ENCODE results near the gene XRCC6. TPM values are rescaled to one million over a fixed set of nuclear protein-coding genes. Genes with fewer than 3 reads are reported as not detected.

Gene XRCC6
- total and polyA plus RNA-seq, 10 donors: 93.6 to 183 (median 152) TPM

- Histone ChIP-seq H3K4me3 (peak within 1 kb of the TSS in 2 of 8 donors; percentile 0 to 50), H3K27ac (no peak within 1 kb of the TSS), H3K27me3 (replicated peaks in 1 of 7) (no peaks in the 10 kb centered on the region), H3K36me3 (peaks cover 0 to 4% (median 0%) of the 10 kb centered on the region in 6 donors), H3K4me1 (peaks cover 15 to 28% (median 22%) of the 10 kb centered on the region in 6 donors), H3K9me3 (no peaks in the 10 kb centered on the region)
- intact Hi-C loops (cut with DNase I; ENCODE audit: low total_unique reads): loop anchor here (2.0 to 5.0 kb wide), 2 partner anchors 157 to 243 kb away; no protein-coding TSS in a partner anchor
- peak; percentile 96 for DNase-seq
- 49 to 66% (median 51%) methylated on average over 46 to 69 of the region's 69 CpGs for WGBS, 5 donors
- no peak for TF ChIP-seq CTCF (IDR thresholded peaks at IDR 0.05 in 8 of 11, conservative IDR thresholded peaks at IDR 0.05 in 3 of 11)
- TF ChIP-seq POLR2A (IDR thresholded peaks at IDR 0.05): no peak
- TF ChIP-seq POLR2AphosphoS5 (IDR thresholded peaks at IDR 0.05): peak; percentile 73 to 80 (median 75)
Observed at GRCh38 chr22:41699264-41700107, 78.4 kb downstream of the XRCC6 start, which contains the start of gene MEI1. MEI1 (plus strand) TSS chr22:41699503; CDS start chr22:41699539, 36 bp downstream.

- intact Hi-C loops (cut with DNase I; ENCODE audit: low total_unique reads): no loop called here
- Histone ChIP-seq H3K4me1 (peaks cover 15 to 28% (median 22%) of the 10 kb centered on the region in 6 donors), H3K36me3 (no peaks in the 10 kb centered on the region), H3K9me3 (no peaks in the 10 kb centered on the region), H3K27me3 (replicated peaks in 1 of 7) (no peaks in the 10 kb centered on the region), H3K4me3 (no peak overlapping the region), H3K27ac (no peak overlapping the region)
- TF ChIP-seq CTCF (IDR thresholded peaks at IDR 0.05 in 8 of 11, conservative IDR thresholded peaks at IDR 0.05 in 3 of 11) (no peak), POLR2AphosphoS5 (IDR thresholded peaks at IDR 0.05) (no peak), POLR2A (IDR thresholded peaks at IDR 0.05) (no peak)
- DNase-seq: no peak
- 94 to 99% (median 97%) methylated on average over 16 of the region's 16 CpGs for WGBS, 5 donors
Observed at GRCh38 chr22:41700108-41700364, 78.9 kb downstream of the XRCC6 start.

- Histone ChIP-seq H3K9me3 (no peaks in the 10 kb centered on the region), H3K36me3 (no peaks in the 10 kb centered on the region), H3K27me3 (replicated peaks in 1 of 7) (no peaks in the 10 kb centered on the region), H3K4me3 (no peak overlapping the region), H3K27ac (no peak overlapping the region), H3K4me1 (peaks cover 6 to 13% (median 10%) of the 10 kb centered on the region in 6 donors)
- 90 to 96% (median 93%) methylated on average over 9 of the region's 9 CpGs for WGBS, 5 donors
- no peak for DNase-seq
- intact Hi-C loops (cut with DNase I; ENCODE audit: low total_unique reads): no loop called here
- TF ChIP-seq POLR2AphosphoS5 (IDR thresholded peaks at IDR 0.05) (no peak), POLR2A (IDR thresholded peaks at IDR 0.05) (no peak), CTCF (IDR thresholded peaks at IDR 0.05 in 8 of 11, conservative IDR thresholded peaks at IDR 0.05 in 3 of 11) (no peak)
Observed at GRCh38 chr22:41702763-41703162, 81.7 kb downstream of the XRCC6 start.

- H3K9me3 ChIP-seq: no peaks in the 10 kb centered on the region
- H3K4me1 ChIP-seq: no peaks in the 10 kb centered on the region
- H3K4me3 ChIP-seq: no peak overlapping the region
- whole genome bisulfite sequencing, 5 donors: 91 to 96% (median 94%) methylated on average over 10 of the region's 10 CpGs
- intact Hi-C loops (cut with DNase I; ENCODE audit: low total_unique reads): no loop called here
- DNase-seq: no peak
- H3K27me3 ChIP-seq (replicated peaks in 1 of 7): no peaks in the 10 kb centered on the region
- no peak overlapping the region for H3K27ac ChIP-seq
- no peaks in the 10 kb centered on the region for H3K36me3 ChIP-seq
- TF ChIP-seq POLR2A (IDR thresholded peaks at IDR 0.05): no peak
- no peak for TF ChIP-seq CTCF (IDR thresholded peaks at IDR 0.05 in 8 of 11, conservative IDR thresholded peaks at IDR 0.05 in 3 of 11)
- TF ChIP-seq POLR2AphosphoS5 (IDR thresholded peaks at IDR 0.05): no peak
Observed at GRCh38 chr22:41709341-41709740, 88.2 kb downstream of the XRCC6 start.
